ENCODE data around the gene CDKAL1. TPM values are rescaled to one million over a fixed set of nuclear protein-coding genes. Genes with fewer than 3 reads are reported as not detected.

Gene CDKAL1
- total and polyA plus RNA-seq, 2 donors (not counting 3 experiments of a cell fraction or from before 2014, with no cell fraction given), result 6.1 to 20.5 TPM

GRCh38 chr6:20660534-20660933, 126.3 kb downstream of the CDKAL1 start:
- intact Hi-C loops (cut with micrococcal nuclease) (no loop called here), dilution Hi-C loops (cut with MboI; ENCODE audit: extremely low pct_ligation_motif_present, low sequenced_read_pairs) (no loop called here)
- no peak overlapping the region for H3K4me3 ChIP-seq (replicated peaks in 1 of 3; ENCODE audit: insufficient read depth in 1 of 3, low read depth in 1 of 3, low read length in 3 of 3)
- H4K20me1 ChIP-seq (replicated peaks; ENCODE audit: control insufficient read depth, extremely low read depth, insufficient read depth, low read length), result no peaks in the 10 kb centered on the region
- BruUV-seq (replicated peaks), result no TSS peak
- H2AFZ ChIP-seq (ENCODE audit: low read depth, low read length), result no peak overlapping the region
- DNase-seq (ENCODE audit: low read depth, low spot score), result no peak
- no peaks in the 10 kb centered on the region for H3K36me3 ChIP-seq (ENCODE audit: control insufficient read depth in 2 of 2, extremely low read depth in 1 of 2, insufficient read depth in 2 of 2, low read length in 2 of 2)
- H3K4me2 ChIP-seq (ENCODE audit: insufficient read depth, low read length), result no peak overlapping the region
- no peak overlapping the region for H3K9ac ChIP-seq (replicated peaks; ENCODE audit: extremely low read depth, insufficient read depth, low read length)
- H3K4me1 ChIP-seq (ENCODE audit: control insufficient read depth, extremely low read depth, insufficient read depth, low read length), result peaks cover 11% of the 10 kb centered on the region
- POLR2A ChIA-PET, result no interaction called here
- TF ChIP-seq POLR2A (IDR thresholded peaks at IDR 0.05; ENCODE audit: low read depth, low read length), result no peak
- TF ChIP-seq, protein P1, sequence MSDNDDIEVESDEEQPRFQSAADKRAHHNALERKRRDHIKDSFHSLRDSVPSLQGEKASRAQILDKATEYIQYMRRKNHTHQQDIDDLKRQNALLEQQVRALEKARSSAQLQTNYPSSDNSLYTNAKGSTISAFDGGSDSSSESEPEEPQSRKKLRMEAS (IDR thresholded peaks at IDR 0.05; ENCODE audit: insufficient read depth, insufficient read length), result no peak
- no peak for TF ChIP-seq POLR2AphosphoS5 (IDR thresholded peaks at IDR 0.05; ENCODE audit: insufficient read depth, low read depth, low read length)
- TF ChIP-seq GATA2 (IDR thresholded peaks at IDR 0.05; ENCODE audit: insufficient read depth, insufficient read length, low read depth, low read length), result no peak
- TF ChIP-seq JUN (IDR thresholded peaks at IDR 0.05; ENCODE audit: borderline replicate concordance, insufficient read depth, insufficient read length, low read depth), result no peak
- TF ChIP-seq MYC (IDR thresholded peaks at IDR 0.05; ENCODE audit: low read depth, low read length), result no peak
- TF ChIP-seq FOS (IDR thresholded peaks at IDR 0.05; ENCODE audit: borderline replicate concordance, insufficient read depth, low read length), result no peak
- no peak for TF ChIP-seq CTCF (IDR thresholded peaks at IDR 0.05; ENCODE audit: extremely low read depth in 1 of 2, insufficient read depth in 1 of 2, low read depth in 1 of 2, low read length in 2 of 2)
- no peak for TF ChIP-seq EZH2 (IDR thresholded peaks at IDR 0.05; ENCODE audit: borderline replicate concordance, low read depth, low read length, severe bottlenecking)
- H3K9me1 ChIP-seq (replicated peaks; ENCODE audit: control insufficient read depth, extremely low read depth, insufficient read depth, low read length), result no peaks in the 10 kb centered on the region
- no peak overlapping the region for H3K27ac ChIP-seq (ENCODE audit: insufficient read depth, low read depth, low read length)
- H3K9me3 ChIP-seq (replicated peaks; ENCODE audit: control insufficient read depth, insufficient read depth, low read length), result no peaks in the 10 kb centered on the region
- CTCF ChIA-PET, result no interaction called here
- H3K79me2 ChIP-seq (ENCODE audit: control insufficient read depth, insufficient read depth, low read length), result no peaks in the 10 kb centered on the region
- FAIRE-seq, result no peak
- H3K27me3 ChIP-seq (ENCODE audit: control insufficient read depth in 2 of 2, insufficient read depth in 2 of 2, low read length in 2 of 2), result no peaks in the 10 kb centered on the region
